Smooth muscle cell (in vitro differentiated cells): ENCODE results near the gene MYBPH. TPM values are rescaled to one million over a fixed set of nuclear protein-coding genes. Genes with fewer than 3 reads are reported as not detected.

Experiments
- DNase-seq: peaks from one replicate; lab custom pipeline; 2025; ENCODE audit not compliant: unreplicated experiment; lab: John Stamatoyannopoulos, UW
- H2AFZ ChIP-seq: fragments of 200-600 bp; sonication (generic); 2 replicates; pipeline ENCODE4 v1.6.0; 2016; ENCODE audit warnings: antibody characterized with exemption, low read depth, mild to moderate bottlenecking
- H3F3A ChIP-seq: fragments of 200-600 bp; sonication (generic); 2 replicates; pipeline ENCODE4 v1.6.0; 2017; ENCODE audit warnings: antibody characterized with exemption, low read depth
- H3K27ac ChIP-seq: fragments of 200-600 bp; sonication (generic); 2 replicates; pipeline ENCODE4 v1.5.1; 2016; ENCODE audit warnings: low read depth, mild to moderate bottlenecking
- H3K27me3 ChIP-seq: fragments of 200-600 bp; sonication (generic); 2 replicates; pipeline ENCODE4 v1.6.1; 2016; ENCODE audit warnings: low read depth, mild to moderate bottlenecking
- H3K36me3 ChIP-seq: fragments of 200-600 bp; sonication (generic); 2 replicates; pipeline ENCODE4 v1.5.1; 2016; ENCODE audit warnings: low read depth
- H3K4me1 ChIP-seq: fragments of 200-600 bp; sonication (generic); 2 replicates; pipeline ENCODE4 v1.5.1; 2016; ENCODE audit warnings: low read depth
- H3K4me2 ChIP-seq: fragments of 200-600 bp; sonication (generic); 2 replicates; pipeline ENCODE4 v1.6.0; 2016; ENCODE audit warnings: mild to moderate bottlenecking
- H3K4me3 ChIP-seq: fragments of 200-600 bp; sonication (generic); 2 replicates; pipeline ENCODE4 v1.5.1; 2016; ENCODE audit warnings: mild to moderate bottlenecking
- H3K79me2 ChIP-seq: fragments of 200-600 bp; sonication (generic); 2 replicates; pipeline ENCODE4 v1.6.0; 2016; ENCODE audit warnings: low read depth, mild to moderate bottlenecking
- H3K9ac ChIP-seq: fragments of 200-600 bp; sonication (generic); 2 replicates; pipeline ENCODE4 v1.6.0; 2016; ENCODE audit warnings: low read depth
- H3K9me3 ChIP-seq: fragments of 200-600 bp; sonication (generic); replicated peaks from 2 replicates; pipeline ENCODE4 v1.5.1; 2016; ENCODE audit warnings: low read depth
- H4K20me1 ChIP-seq: fragments of 200-600 bp; sonication (generic); 2 replicates; pipeline ENCODE4 v1.6.0; 2016; ENCODE audit warnings: low read depth
- CTCF ChIP-seq: fragments of 200-600 bp; sonication (generic); IDR thresholded peaks from 2 replicates; pipeline ENCODE4 v1.5.1; 2017; ENCODE audit warnings: borderline replicate concordance, mild to moderate bottlenecking, antibody characterized with exemption; ENCODE audit not compliant: insufficient read depth, poor library complexity, severe bottlenecking
- WGBS: methylation state at CpG from one replicate; pipeline ENCODE4 v1.1.7; 2016; ENCODE audit warnings: low lambda C conversion rate; 5-methylcytosine and 5-hydroxymethylcytosine counted together
- polyA plus RNA-seq: library from polyadenylated mRNA; unstranded; fragments of >200 nt; fragmentation: Nextera tagmentation; extraction: Ambion mirVana; gene quantifications from 2 replicates; pipeline ENCODE4 v1.2.1, GENCODE V29; 2016
- total RNA-seq: library from RNA; depleted of rRNA; stranded (reverse); fragments of >200 nt; gene quantifications from 2 replicates; pipeline ENCODE4 v1.2.3, GENCODE V29; 2014

MYBPH gene
- total and polyA plus RNA-seq, 2 experiments from 2014 or later = 0.67 to 1.7 TPM

DNA sequence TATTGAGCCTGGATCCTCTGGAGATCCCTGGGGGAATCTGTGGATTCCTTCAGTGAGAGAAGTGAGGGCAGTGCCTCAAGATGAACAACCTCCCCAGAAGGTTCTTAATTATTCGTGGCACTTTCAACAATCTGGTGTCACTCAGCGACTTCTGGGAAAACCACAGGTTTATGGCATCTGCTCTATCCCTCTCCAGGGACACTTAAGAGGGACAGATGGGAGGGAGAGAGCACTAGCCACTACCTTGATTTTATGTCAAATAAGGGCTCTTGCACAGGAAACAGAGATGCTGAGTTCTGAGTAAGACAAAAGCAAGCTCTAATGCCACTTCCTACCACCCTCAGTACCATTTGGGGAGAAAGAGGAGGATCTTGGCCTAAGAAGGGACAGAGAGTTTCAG lies 32.1 kb upstream of the MYBPH start:
- Histone ChIP-seq H3K36me3 (no peaks in the 10 kb centered on the region), H4K20me1 (no peaks in the 10 kb centered on the region), H3K9ac (no peak overlapping the region), H3K4me2 (no peak overlapping the region), H3K4me1 (peaks cover 14% of the 10 kb centered on the region), H3K4me3 (no peak overlapping the region), H3K9me3 (no peaks in the 10 kb centered on the region), H3F3A (peaks cover 22% of the 10 kb centered on the region), H3K79me2 (no peaks in the 10 kb centered on the region), H3K27ac (peak overlapping the region; percentile 44), H3K27me3 (no peaks in the 10 kb centered on the region), H2AFZ (peak overlapping the region; percentile 0)
- DNase-seq = no peak
- 63% methylated on average over 2 of the region's 2 CpGs for WGBS
- TF ChIP-seq CTCF = no peak

- Histone ChIP-seq H3K79me2 (no peaks in the 10 kb centered on the region), H3K4me3 (no peak overlapping the region), H3K36me3 (no peaks in the 10 kb centered on the region), H3K4me2 (peak overlapping the region; percentile 54), H3K9me3 (no peaks in the 10 kb centered on the region), H3F3A (peaks cover 30% of the 10 kb centered on the region), H3K4me1 (peaks cover 14% of the 10 kb centered on the region), H2AFZ (no peak overlapping the region), H3K9ac (no peak overlapping the region), H3K27ac (peak overlapping the region; percentile 93), H3K27me3 (no peaks in the 10 kb centered on the region), H4K20me1 (no peaks in the 10 kb centered on the region)
- TF ChIP-seq CTCF = no peak
- no peak for DNase-seq
- WGBS = 26% methylated on average over 5 of the region's 5 CpGs
These were observed 30.6 kb upstream of the MYBPH start for GRCh38 chr1:203206129-203206687.

DNA sequence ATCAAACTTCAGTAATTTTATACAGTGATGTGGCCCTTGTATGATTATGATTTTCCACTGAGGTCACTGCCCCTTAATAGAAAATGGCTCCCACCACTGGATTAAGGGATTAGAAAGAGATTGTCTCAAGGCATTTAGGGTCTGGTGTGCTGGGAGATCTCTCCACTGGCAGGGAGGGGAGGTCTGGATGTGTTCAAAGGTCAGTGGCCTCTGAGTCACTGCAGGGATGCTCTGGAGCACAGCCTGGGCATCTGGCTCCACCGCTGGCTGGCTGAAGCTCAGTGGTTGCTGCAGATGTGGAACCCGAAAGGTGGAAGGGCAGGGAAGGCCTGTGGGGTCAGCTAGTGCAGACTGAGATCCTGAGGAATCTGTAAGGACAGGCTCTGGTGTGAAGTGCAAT lies 29.1 kb upstream of the MYBPH start:
- DNase-seq = no peak
- no peaks in the 10 kb centered on the region for H3K36me3 ChIP-seq
- H4K20me1 ChIP-seq = no peaks in the 10 kb centered on the region
- 15% methylated on average over 2 of the region's 2 CpGs for WGBS
- no peak overlapping the region for H2AFZ ChIP-seq
- no peaks in the 10 kb centered on the region for H3K79me2 ChIP-seq
- H3K27me3 ChIP-seq = no peaks in the 10 kb centered on the region
- H3K4me2 ChIP-seq = peak overlapping the region; percentile 38
- H3F3A ChIP-seq = peaks cover 30% of the 10 kb centered on the region
- H3K27ac ChIP-seq = peak overlapping the region; percentile 93
- H3K4me1 ChIP-seq = peaks cover 22% of the 10 kb centered on the region
- H3K9me3 ChIP-seq = no peaks in the 10 kb centered on the region
- H3K9ac ChIP-seq = peak overlapping the region; percentile 51
- H3K4me3 ChIP-seq = no peak overlapping the region
- TF ChIP-seq CTCF = no peak
